GM04503 (cell line): Measurements from ENCODE around the gene WASF2.

Source experiments
- DNase-seq: peaks from one replicate; pipeline ENCODE4 v3.0.0-alpha.2; 2012; ENCODE audit warnings: low read depth

WASF2 gene

GRCh38 chr1:27372808-27373690 is 116.9 kb downstream of the WASF2 start:
- DNase-seq: no peak

DNA sequence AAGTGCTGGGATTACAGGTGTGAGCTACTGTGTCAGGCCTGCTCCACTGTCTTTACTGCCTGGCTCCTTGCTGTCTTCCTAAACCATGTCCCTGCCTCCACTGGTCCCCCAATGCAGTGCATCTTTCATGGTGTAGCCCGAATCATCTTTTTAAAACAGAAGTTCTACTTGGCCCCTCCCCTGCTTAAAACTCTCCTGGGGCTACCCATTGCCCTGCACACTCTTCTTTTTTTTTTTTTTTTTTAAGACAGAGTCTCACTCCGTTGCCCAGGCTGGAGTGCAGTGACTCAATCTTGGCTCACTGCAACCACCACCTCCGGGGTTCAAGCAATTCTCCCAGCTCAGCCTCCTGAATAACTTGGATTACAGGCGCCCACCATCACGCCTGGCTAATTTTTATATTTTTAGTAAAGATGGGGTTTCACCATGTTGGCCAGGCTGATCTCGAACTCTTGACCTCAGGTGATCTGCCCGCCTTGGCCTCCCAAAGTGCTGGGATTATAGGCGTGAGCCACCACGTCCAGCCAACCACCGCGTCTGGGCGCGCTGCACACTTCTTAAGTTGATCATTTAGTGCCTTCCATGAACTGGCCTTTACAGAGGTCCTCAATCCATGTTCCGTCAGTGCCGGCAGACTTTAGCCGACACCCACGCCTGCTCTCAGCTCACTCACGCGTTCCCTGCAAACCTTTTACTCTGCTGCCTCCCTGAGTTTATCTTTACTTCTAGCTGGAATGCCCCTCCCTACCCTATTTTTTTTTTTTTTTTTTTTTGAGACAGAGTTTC is 117.8 kb downstream of the WASF2 start:
- DNase-seq: no peak

GRCh38 chr1:27368869-27369582 is 120.9 kb downstream of the WASF2 start:
- no peak for DNase-seq

- no peak for DNase-seq
Measured at GRCh38 chr1:27367160-27367650, 122.8 kb downstream of the WASF2 start.

- peak; percentile 37 for DNase-seq
Measured at GRCh38 chr1:27366411-27367159, 123.4 kb downstream of the WASF2 start, which contains the start of gene MAP3K6. TSS of gene MAP3K6 (minus strand) at chr1:27366961. CDS start at chr1:27366597, 364 bp downstream.

DNA sequence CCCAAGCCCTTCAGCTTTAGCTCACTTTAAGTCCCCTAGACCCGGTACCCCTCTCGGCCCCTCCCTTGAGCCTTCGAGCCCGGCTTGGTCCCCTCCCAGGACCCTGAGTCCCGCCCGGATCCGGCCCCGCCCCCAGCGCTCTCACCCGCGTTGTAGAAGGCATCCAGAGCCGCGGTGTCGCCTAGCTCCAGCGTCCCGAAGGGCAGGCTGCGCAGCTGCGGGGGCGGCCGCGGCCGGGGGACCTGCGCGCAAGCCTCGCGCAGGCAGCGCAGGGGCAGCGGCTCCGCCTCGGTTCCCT is 123.9 kb downstream of the WASF2 start:
- no peak for DNase-seq

DNA sequence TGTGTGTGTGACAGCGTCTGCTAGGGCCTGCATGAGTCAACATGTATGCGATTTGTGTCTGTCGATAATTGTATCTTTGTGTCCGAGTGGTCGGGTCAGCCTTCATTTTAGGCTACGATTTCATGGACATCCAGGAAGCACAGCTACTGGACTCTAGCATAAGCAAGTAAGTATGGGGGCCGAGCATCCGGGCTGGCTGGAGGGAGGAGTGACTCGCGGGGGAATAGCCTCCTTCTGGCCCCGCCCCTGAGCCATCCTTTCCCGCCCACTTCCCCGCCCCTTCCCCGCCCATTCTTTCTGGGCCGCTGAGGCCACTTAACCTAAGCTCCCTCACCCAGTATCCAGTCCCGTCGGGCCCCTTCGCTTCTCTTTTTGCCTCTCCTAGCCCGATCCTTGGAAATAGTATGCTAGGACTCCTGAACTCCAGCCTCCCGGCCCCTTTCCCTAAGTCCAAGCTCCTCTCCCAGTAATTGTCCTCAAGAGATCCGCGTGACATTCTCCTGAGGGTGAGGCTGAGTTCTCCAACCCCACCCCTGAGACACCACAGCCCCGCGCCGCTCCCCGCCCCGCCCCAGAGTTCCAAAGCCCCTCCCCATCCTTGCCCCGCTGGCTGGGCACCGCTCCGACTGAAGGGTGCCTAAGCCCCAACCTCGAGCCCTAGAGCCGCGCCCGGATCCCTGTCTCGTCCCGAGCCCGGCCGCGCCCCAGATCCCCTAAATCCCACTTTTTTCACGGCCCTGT is 124.4 kb downstream of the WASF2 start:
- peak; percentile 62 for DNase-seq

DNA sequence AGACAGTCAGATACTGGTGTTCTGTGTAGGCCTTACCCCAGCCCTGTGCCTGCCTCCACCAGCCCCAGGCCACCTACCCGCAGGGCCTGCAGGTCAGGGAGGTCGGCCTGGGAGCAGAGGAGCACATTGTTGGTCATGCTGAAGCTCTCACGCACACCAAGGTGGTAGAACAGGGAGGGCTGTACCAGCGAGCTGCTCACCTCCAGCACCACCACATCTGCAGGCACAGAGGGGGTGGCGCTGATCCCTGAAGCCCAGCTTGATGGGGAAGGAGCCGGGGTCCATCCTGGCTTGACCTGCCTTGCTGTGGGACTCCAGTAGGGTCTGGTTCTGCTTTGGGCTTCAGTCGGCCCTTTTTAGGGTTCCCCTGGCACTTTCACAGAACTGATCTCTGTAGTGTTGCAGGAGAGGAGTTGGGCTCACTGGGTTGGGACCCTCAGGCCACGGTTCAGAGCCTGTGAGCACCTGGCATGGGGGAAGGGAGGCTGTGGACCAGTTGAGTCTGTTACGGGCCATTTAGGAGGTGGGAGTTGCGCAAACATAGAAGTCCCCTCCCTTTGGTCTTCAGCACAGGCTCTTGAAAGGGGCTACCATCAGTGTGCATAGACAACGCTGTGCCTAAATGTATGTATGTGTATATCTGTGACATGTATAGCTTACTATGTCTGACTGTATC is 125.1 kb downstream of the WASF2 start:
- DNase-seq: no peak

DNA sequence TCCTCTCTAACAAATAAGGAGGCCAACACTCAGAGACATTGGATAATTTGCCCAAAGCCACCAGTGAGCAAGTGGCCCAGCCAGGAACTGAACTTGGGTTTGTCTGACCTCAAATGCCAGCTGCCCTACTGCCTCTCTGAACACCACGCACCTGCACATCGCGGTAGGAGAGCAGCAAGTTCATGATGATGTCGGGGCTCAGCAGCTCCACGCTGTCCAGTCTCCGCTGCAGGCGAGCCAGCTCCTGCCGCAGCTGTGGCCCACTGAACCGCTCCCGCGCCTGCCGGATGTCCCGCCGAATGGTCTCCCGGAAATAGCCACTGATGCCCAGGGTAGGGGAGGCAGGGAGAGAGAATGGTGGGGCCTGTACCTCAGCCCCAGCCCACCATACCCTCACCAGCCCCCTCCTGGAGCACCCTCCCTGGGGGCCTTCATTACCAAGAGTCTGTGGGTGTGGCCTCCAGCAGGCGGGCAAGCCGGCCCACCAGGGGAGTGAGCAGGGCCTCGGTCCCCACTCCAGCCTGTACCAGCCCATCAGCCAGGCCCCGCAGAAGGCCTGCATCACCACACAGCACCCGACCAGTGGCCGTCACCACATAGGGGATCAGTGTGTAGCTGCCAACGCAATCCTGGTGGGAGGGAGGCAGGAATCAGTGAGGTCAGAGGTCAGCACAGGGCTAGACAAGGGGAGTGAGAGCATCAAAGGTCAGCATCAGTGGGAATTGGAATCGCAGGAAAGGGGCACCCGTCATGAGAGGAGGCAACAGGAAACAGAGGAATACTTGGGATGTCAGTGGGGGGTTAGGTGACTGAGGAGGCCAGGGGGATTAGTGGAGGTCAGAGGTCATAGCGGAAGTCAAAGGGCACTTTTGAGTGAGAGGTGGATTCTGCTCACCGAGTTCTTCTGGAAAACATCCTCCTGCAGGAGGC is 125.9 kb downstream of the WASF2 start:
- DNase-seq: no peak

DNA sequence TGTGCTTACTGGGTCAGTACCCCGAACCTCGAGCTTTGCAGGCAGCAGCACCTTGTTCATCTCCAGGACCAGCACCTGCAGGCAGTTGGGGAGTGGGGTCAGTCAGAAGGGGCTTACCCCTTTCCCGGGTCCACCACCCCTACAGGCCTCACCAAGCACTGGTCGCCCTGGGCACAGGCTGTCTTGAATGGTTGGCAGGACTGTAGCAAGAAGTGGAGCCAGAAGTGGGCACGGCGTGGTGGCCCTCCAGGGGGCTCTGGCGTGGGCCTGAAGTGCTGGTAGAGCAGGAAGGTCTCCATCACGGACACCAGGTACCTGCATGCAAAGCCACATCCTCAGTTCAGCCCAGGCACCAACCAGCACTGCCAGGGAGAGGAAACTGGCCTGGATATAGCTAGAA is 128.4 kb downstream of the WASF2 start:
- DNase-seq: no peak

DNA sequence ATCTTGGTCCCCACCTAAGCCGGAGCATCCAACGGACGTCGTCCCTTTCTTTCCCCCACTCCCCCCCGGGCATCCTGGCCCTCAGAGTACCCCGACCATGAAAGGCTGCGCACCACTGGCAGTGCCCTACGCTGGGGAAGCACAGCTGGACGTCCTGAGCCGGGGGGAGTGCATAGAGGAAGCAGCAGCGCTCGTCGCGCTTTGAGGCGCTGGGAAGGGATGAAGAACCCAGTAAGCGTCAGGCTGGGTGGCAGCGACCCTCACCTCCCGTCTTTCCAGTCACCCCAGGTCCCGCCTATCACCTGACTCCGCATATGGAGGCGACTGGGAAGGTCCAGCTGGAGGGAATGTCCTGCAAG is 128.9 kb downstream of the WASF2 start:
- no peak for DNase-seq

DNA sequence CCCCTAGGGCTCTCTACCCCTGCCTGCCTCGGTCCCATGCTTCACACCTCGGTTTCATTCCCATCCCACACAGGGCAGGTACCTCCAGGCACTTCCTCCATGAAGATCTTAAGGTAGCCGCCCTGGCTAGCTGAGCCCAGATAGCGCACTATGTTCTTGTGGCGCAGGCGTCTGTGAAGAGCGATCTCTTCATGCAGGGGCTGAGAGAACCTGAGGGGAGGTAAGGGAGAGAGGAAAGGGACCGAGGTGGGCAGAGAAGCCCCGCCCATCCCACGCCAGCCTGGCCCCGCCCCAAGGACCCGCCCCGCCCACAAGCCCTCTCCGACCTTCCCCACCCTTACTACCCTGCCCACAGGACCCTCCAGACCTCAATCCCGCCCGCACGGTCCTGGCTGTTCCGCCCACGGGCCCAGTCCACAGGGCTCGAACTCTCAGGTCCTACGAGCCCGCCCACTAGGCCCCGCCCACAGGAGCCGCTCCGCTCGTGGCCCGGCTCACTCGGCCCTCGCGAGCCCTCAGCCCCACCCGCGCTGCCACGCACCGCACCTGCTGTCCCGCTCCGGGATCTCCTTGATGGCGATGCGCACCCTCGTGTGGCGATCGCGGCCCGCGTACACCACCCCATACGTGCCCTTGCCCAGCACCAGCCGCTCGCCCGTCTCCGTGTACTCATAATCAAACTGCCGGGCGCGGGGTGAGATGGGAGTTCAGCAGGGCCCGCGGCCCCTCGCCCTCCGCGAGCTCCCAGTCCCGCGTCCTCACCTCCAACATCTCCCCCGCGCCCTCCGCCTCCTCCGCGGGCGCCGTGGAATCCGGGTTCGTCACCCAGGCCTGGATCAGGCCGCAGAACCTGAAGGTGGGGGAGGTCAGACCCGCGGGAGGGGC is 129.6 kb downstream of the WASF2 start:
- no peak for DNase-seq

DNA sequence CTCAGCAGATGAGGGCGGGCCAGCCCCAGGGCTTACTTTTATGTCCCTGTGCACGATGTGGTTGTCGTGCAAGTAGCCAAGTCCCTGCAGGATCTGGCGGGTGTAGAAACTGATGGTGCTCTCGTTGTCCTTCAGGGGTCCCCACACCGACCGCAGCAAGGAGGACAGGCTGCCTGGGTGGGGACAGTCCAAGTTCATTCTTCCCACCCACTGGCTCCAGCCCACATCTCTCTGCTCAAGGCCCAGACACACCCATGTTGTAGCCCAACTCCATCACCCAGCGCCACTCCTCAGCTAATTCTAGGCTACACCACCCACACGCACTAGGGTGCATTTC is 130.2 kb downstream of the WASF2 start:
- DNase-seq: no peak

DNA sequence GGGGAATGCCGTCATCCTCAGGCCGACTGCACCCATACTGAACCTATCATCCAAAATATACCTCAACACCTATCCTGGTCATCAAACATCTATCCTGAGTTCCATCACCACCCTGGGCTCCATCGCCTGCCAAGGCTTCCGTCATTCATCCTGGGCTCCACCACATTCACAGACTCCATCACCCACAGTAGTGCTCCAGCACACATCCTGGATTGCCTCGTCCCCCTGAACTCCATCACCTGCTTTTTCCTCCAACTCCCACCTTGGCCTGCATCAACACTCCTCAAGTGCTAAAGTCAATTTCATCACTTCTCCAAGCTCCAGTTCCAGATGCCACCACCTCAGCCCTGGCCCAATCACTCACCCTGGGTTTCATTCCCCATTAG is 131.0 kb downstream of the WASF2 start:
- DNase-seq: no peak

- no peak for DNase-seq
Measured at GRCh38 chr1:27358038-27358927, 131.7 kb downstream of the WASF2 start.

DNA sequence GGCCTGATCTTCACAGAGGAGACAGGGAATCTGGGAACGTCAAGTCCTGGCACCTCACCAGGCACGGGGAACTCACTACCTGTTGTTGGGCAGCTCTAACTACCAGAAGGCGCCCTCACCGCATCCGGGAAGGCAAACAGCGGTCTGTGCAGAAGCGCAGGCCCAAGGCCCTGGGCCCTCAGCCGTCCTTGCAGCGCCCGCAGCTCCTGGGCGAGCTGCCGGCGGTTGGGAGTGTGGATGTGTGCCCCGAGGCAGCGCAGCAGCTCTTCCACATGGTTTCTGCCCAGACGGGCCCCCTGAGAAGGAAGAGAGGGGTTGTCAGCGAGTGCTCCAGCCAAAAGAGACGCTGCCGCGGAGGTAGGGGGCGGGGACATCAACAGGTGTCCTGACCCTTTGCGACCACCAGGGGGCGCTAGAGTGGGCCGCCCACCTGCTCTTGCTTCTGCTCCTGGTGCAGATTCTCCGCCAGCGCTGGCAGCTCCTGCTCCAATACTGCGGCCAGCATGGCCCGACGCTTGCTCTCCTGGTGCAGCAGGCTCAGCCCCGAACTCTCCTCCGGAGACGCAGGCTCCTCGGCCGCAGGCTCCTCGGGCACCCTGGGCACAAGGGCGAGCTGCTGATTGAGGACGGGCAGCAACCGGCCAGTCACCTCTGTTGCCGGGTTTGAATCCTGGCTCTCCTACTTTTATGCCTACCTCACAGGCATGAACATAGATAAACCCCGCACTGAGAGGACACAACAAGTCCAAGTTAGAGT is 132.5 kb downstream of the WASF2 start:
- no peak for DNase-seq
